Measurements from ENCODE around the gene ATP13A4. TPM values are rescaled to one million over a fixed set of nuclear protein-coding genes. Genes with fewer than 3 reads are reported as not detected.

Gene ATP13A4
- total RNA-seq, 2 donors from 2014 or later: 11.0 to 17.9 TPM

- Histone ChIP-seq H3K4me3 (no peak overlapping the region), H3K27ac (no peak overlapping the region), H3K36me3 (no peaks in the 10 kb centered on the region), H3K27me3 (no peaks in the 10 kb centered on the region), H3K9me3 (no peaks in the 10 kb centered on the region), H3K9ac (ENCODE audit: low read depth in 2 of 2, low read length in 2 of 2) (no peak overlapping the region), H3K4me1 (no peaks in the 10 kb centered on the region)
- intact Hi-C loops (cut with DNase I): no loop called here
- no peak for DNase-seq
- TF ChIP-seq CTCF (IDR thresholded peaks at IDR 0.05): no peak
Measured at GRCh38 chr3:193464889-193465288, 89.8 kb downstream of the ATP13A4 start.

GRCh38 chr3:193457526-193457925 lies 97.2 kb downstream of the ATP13A4 start:
- no peak overlapping the region for H3K9ac ChIP-seq (ENCODE audit: low read depth in 2 of 2, low read length in 2 of 2)
- H3K9me3 ChIP-seq: no peaks in the 10 kb centered on the region
- H3K4me1 ChIP-seq: no peaks in the 10 kb centered on the region
- H3K36me3 ChIP-seq: no peaks in the 10 kb centered on the region
- DNase-seq: no peak
- no peak overlapping the region for H3K27ac ChIP-seq
- intact Hi-C loops (cut with DNase I): loop anchor here (10.0 kb wide), 1 partner anchor 253 kb away; no protein-coding TSS in a partner anchor
- no peak overlapping the region for H3K4me3 ChIP-seq
- no peaks in the 10 kb centered on the region for H3K27me3 ChIP-seq
- no peak for TF ChIP-seq CTCF (IDR thresholded peaks at IDR 0.05)

GRCh38 chr3:193452338-193452737 lies 102.4 kb downstream of the ATP13A4 start:
- no peaks in the 10 kb centered on the region for H3K27me3 ChIP-seq
- no peaks in the 10 kb centered on the region for H3K36me3 ChIP-seq
- no peak overlapping the region for H3K27ac ChIP-seq
- no peaks in the 10 kb centered on the region for H3K9me3 ChIP-seq
- no peak overlapping the region for H3K4me3 ChIP-seq
- no peaks in the 10 kb centered on the region for H3K4me1 ChIP-seq
- no peak for DNase-seq
- no peak overlapping the region for H3K9ac ChIP-seq (ENCODE audit: low read depth in 2 of 2, low read length in 2 of 2)
- intact Hi-C loops (cut with DNase I): loop anchor here (10.0 kb wide), 1 partner anchor 248 kb away; no protein-coding TSS in a partner anchor
- no peak for TF ChIP-seq CTCF (IDR thresholded peaks at IDR 0.05)

DNA sequence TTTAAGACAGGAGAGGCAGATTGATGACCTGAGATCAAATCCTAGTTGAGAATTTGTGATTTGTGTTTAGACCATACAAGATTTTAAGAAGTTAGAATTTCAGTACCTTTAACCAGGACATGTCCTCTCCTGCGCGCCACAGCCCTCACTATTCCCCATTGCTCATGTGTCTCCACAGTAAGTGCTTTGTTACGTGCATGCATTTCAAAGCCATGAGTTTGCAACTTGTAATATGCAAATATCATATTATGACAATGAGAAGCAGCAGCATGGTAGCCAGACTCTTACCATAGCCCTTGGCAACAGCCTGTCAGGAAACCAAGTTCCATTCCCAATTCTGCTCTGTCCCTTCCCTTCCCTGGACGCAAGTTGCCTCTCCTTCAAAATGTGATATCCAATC lies 102.8 kb downstream of the ATP13A4 start:
- no peak for DNase-seq
- H3K9me3 ChIP-seq: no peaks in the 10 kb centered on the region
- no peaks in the 10 kb centered on the region for H3K36me3 ChIP-seq
- no peaks in the 10 kb centered on the region for H3K27me3 ChIP-seq
- H3K9ac ChIP-seq (ENCODE audit: low read depth in 2 of 2, low read length in 2 of 2): no peak overlapping the region
- no peak overlapping the region for H3K27ac ChIP-seq
- H3K4me1 ChIP-seq: no peaks in the 10 kb centered on the region
- intact Hi-C loops (cut with DNase I): loop anchor here (10.0 kb wide), 1 partner anchor 247 kb away; no protein-coding TSS in a partner anchor
- TF ChIP-seq CTCF (IDR thresholded peaks at IDR 0.05): no peak
- no peak overlapping the region for H3K4me3 ChIP-seq

GRCh38 chr3:193446965-193447602 lies 107.6 kb downstream of the ATP13A4 start:
- no peaks in the 10 kb centered on the region for H3K4me1 ChIP-seq
- no peak overlapping the region for H3K4me3 ChIP-seq
- no peak for DNase-seq
- no peaks in the 10 kb centered on the region for H3K9me3 ChIP-seq
- intact Hi-C loops (cut with DNase I): no loop called here
- H3K27ac ChIP-seq: no peak overlapping the region
- no peaks in the 10 kb centered on the region for H3K27me3 ChIP-seq
- H3K9ac ChIP-seq (ENCODE audit: low read depth in 2 of 2, low read length in 2 of 2): no peak overlapping the region
- TF ChIP-seq CTCF (IDR thresholded peaks at IDR 0.05): no peak
- no peaks in the 10 kb centered on the region for H3K36me3 ChIP-seq

All from colonic mucosa (tissue), 4 donors.